RCC 7860 (cell line): ENCODE data around the gene GRHL3.

ENCODE experiments used
- DNase-seq: peaks from one replicate; pipeline ENCODE4 v3.0.0-alpha.2; 2015; ENCODE audit warnings: low spot score
- FAIRE-seq: peaks from 2 replicates; lab custom pipeline; 2012; peaks lifted over from hg19 to GRCh38; lab: Jason Lieb, UNC

Gene GRHL3

GRCh38 chr1:24340770-24341169, 21.6 kb downstream of the GRHL3 start:
- FAIRE-seq: no peak
- DNase-seq: no peak

- DNase-seq (no peak), FAIRE-seq (no peak)
Measured at GRCh38 chr1:24341260-24341659, 22.1 kb downstream of the GRHL3 start.

GRCh38 chr1:24343412-24344089, 24.4 kb downstream of the GRHL3 start:
- no peak for FAIRE-seq
- no peak for DNase-seq

- FAIRE-seq (no peak), DNase-seq (no peak)
Measured at GRCh38 chr1:24344090-24344742, 25.1 kb downstream of the GRHL3 start.

GRCh38 chr1:24345334-24345733, 26.2 kb downstream of the GRHL3 start:
- no peak for FAIRE-seq
- DNase-seq: no peak

GRCh38 chr1:24347159-24347934, 28.2 kb downstream of the GRHL3 start:
- no peak for DNase-seq
- FAIRE-seq: no peak

- no peak for FAIRE-seq
- no peak for DNase-seq
Measured at GRCh38 chr1:24348196-24348595, 29.0 kb downstream of the GRHL3 start.

GRCh38 chr1:24349891-24350290, 30.7 kb downstream of the GRHL3 start:
- no peak for DNase-seq
- no peak for FAIRE-seq

GRCh38 chr1:24351247-24351646, 32.1 kb downstream of the GRHL3 start:
- no peak for FAIRE-seq
- DNase-seq: no peak

GRCh38 chr1:24351918-24352627, 32.9 kb downstream of the GRHL3 start:
- DNase-seq (peak; percentile 30), FAIRE-seq (no peak)

GRCh38 chr1:24353292-24353891, 34.2 kb downstream of the GRHL3 start:
- no peak for FAIRE-seq
- no peak for DNase-seq

- FAIRE-seq (no peak), DNase-seq (no peak)
Measured at GRCh38 chr1:24355466-24355865, 36.3 kb downstream of the GRHL3 start.

GRCh38 chr1:24357038-24357437, 37.9 kb downstream of the GRHL3 start:
- no peak for FAIRE-seq
- no peak for DNase-seq

- no peak for FAIRE-seq
- DNase-seq: no peak
Measured at GRCh38 chr1:24360681-24361080, 41.5 kb downstream of the GRHL3 start.

- no peak for FAIRE-seq
- no peak for DNase-seq
Measured at GRCh38 chr1:24361811-24362210, 42.7 kb downstream of the GRHL3 start.

GRCh38 chr1:24362396-24362795, 43.2 kb downstream of the GRHL3 start:
- FAIRE-seq (no peak), DNase-seq (no peak)

GRCh38 chr1:24362982-24363614, 43.9 kb downstream of the GRHL3 start:
- peak; percentile 66 for FAIRE-seq
- peak; percentile 38 for DNase-seq

- DNase-seq: no peak
- FAIRE-seq: no peak
Measured at GRCh38 chr1:24363994-24364393, 44.8 kb downstream of the GRHL3 start.

GRCh38 chr1:24364605-24364974, 45.4 kb downstream of the GRHL3 start:
- no peak for DNase-seq
- FAIRE-seq: no peak

- FAIRE-seq (peak; percentile 83), DNase-seq (peak; percentile 83)
Measured at GRCh38 chr1:24364975-24365678, 46.0 kb downstream of the GRHL3 start.
